IMR-90 (cell line): ENCODE measurements around the gene CERK. TPM values are rescaled to one million over a fixed set of nuclear protein-coding genes. Genes with fewer than 3 reads are reported as not detected.

Experiments used
- ATAC-seq: fragments of 200-7000 bp; cut with Tn5 transposase; 2 replicates; pipeline ENCODE4 v1.9.1; 2020; ENCODE audit warnings: low read depth, mild to moderate bottlenecking, moderate library complexity
- BruUV-seq: library from RNA; stranded (reverse); fragments of 400-500 nt; replicated peaks from 2 replicates; lab custom pipeline; 2021; lab: Mats Ljungman, UMichigan
- CTCF ChIA-PET: fragments of 300-600 bp; formaldehyde crosslinking; extraction: SDS; loops from one replicate; lab custom pipeline; 2021; ENCODE audit warnings: antibody characterized with exemption; lab: Yijun Ruan, JAX
- POLR2A ChIA-PET: fragments of 300-600 bp; sonication (Branson Sonifier 250); formaldehyde crosslinking; loops from one replicate; lab custom pipeline; 2022; ENCODE audit warnings: antibody characterized with exemption; ENCODE audit not compliant: unreplicated experiment; lab: Charles Lee
- DNase-seq: peaks from one replicate; pipeline ENCODE4 v3.0.0; 2013
- H2AFZ ChIP-seq: replicated peaks from 2 replicates; pipeline ENCODE3; 2013; ENCODE audit warnings: low read length, mild to moderate bottlenecking; ENCODE audit not compliant: poor library complexity
- H2AK5ac ChIP-seq: 2 replicates; pipeline ENCODE4 v1.6.1; 2013; ENCODE audit warnings: low read depth, low read length, inconsistent platforms
- H2AK9ac ChIP-seq: replicated peaks from 2 replicates; pipeline ENCODE3; 2013; ENCODE audit warnings: mild to moderate bottlenecking, low read depth, low read length, moderate library complexity; ENCODE audit not compliant: poor library complexity
- H2BK120ac ChIP-seq: 2 replicates; pipeline ENCODE4 v1.6.1; 2013; ENCODE audit warnings: low read depth, low read length, inconsistent platforms
- H2BK15ac ChIP-seq: 3 replicates; pipeline ENCODE4 v1.6.1; 2013; ENCODE audit warnings: low read depth, low read length, inconsistent platforms
- H2BK20ac ChIP-seq: 2 replicates; pipeline ENCODE4 v1.6.1; 2013; ENCODE audit warnings: low read depth, mild to moderate bottlenecking, inconsistent platforms, low read length, moderate library complexity
- H2BK5ac ChIP-seq: 2 replicates; pipeline ENCODE4 v1.6.1; 2013; ENCODE audit warnings: mild to moderate bottlenecking, low read depth, low read length, inconsistent platforms; ENCODE audit not compliant: poor library complexity, severe bottlenecking
- H3K14ac ChIP-seq: replicated peaks from 2 replicates; pipeline ENCODE4 v1.6.1; 2013; ENCODE audit warnings: low read depth, low read length, inconsistent platforms
- H3K18ac ChIP-seq: 2 replicates; pipeline ENCODE4 v1.6.1; 2013; ENCODE audit warnings: low read depth, low read length, control low read depth
- H3K23ac ChIP-seq: 2 replicates; pipeline ENCODE4 v1.6.1; 2013; ENCODE audit warnings: low read depth, low read length, inconsistent platforms
- H3K27ac ChIP-seq: 2 replicates; pipeline ENCODE4 v1.5.1; 2013; ENCODE audit warnings: mild to moderate bottlenecking, control low read depth, low read length; ENCODE audit not compliant: insufficient read depth
- H3K27me3 ChIP-seq: 2 replicates; pipeline ENCODE4 v1.6.1; 2013; ENCODE audit warnings: low read length; ENCODE audit not compliant: control insufficient read depth, insufficient read depth
- H3K36me3 ChIP-seq: 2 replicates; pipeline ENCODE4 v1.6.1; 2013; ENCODE audit warnings: low read length, mixed read lengths; ENCODE audit not compliant: control insufficient read depth, insufficient read depth
- H3K4ac ChIP-seq: 2 replicates; pipeline ENCODE4 v1.6.1; 2013; ENCODE audit warnings: low read depth, low read length, inconsistent platforms
- H3K4me1 ChIP-seq: 2 replicates; pipeline ENCODE4 v1.6.1; 2013; ENCODE audit warnings: low read length, mixed read lengths; ENCODE audit not compliant: control insufficient read depth, insufficient read depth
- H3K4me2 ChIP-seq: 2 replicates; pipeline ENCODE4 v1.6.1; 2013; ENCODE audit warnings: low read depth, mild to moderate bottlenecking, control low read depth, low read length, moderate library complexity
- H3K4me3 ChIP-seq: 2 replicates; pipeline ENCODE4 v1.5.1; 2013; ENCODE audit warnings: low read depth, mild to moderate bottlenecking, control low read depth, low read length, moderate library complexity; ENCODE audit not compliant: insufficient read depth
- H3K56ac ChIP-seq: 2 replicates; pipeline ENCODE4 v1.6.1; 2013; ENCODE audit warnings: low read length, inconsistent platforms; ENCODE audit not compliant: insufficient read depth; ENCODE audit errors: extremely low read depth
- H3K79me1 ChIP-seq, 2 experiments: 2 replicates each; pipeline ENCODE4 v1.6.1; 2013; ENCODE audit warnings: low read length in 2 of 2, inconsistent platforms in 1 of 2, low read depth in 1 of 2
- H3K9ac ChIP-seq: 2 replicates; pipeline ENCODE4 v1.6.1; 2013; ENCODE audit warnings: low read depth, low read length, control low read depth
- H3K9me1 ChIP-seq: 2 replicates; pipeline ENCODE4 v1.6.1; 2013; ENCODE audit warnings: low read length, inconsistent platforms; ENCODE audit not compliant: insufficient read depth
- H3K9me3 ChIP-seq: 2 replicates; pipeline ENCODE4 v1.6.1; 2013; ENCODE audit warnings: low read length; ENCODE audit not compliant: control insufficient read depth, insufficient read depth
- H4K20me1 ChIP-seq: 2 replicates; pipeline ENCODE4 v1.6.1; 2013; ENCODE audit warnings: low read length, inconsistent platforms; ENCODE audit not compliant: insufficient read depth
- H4K5ac ChIP-seq: 2 replicates; pipeline ENCODE4 v1.6.1; 2013; ENCODE audit warnings: mild to moderate bottlenecking, low read depth, low read length, control low read depth
- H4K8ac ChIP-seq, 2 experiments: 2 replicates each; pipeline ENCODE4 v1.6.1; 2013; ENCODE audit warnings: low read depth in 2 of 2, low read length in 2 of 2, control low read depth in 1 of 2, inconsistent platforms in 1 of 2
- H4K91ac ChIP-seq: 2 replicates; pipeline ENCODE4 v1.6.1; 2013; ENCODE audit warnings: low read depth, low read length, inconsistent platforms; ENCODE audit not compliant: insufficient read depth
- NFE2L2 ChIP-seq: fragments of 150-350 bp; IDR thresholded peaks from 2 replicates; pipeline ENCODE4 v1.6.1; 2016; ENCODE audit warnings: low read depth, mild to moderate bottlenecking, low read length
- WGBS, 2 experiments: methylation state at CpG; one replicate each; pipeline versions ENCODE4 v1.1.5 to v1.1.7; 2013; ENCODE audit warnings: missing lambda C conversion rate in 2 of 2; ENCODE audit not compliant: insufficient read length in 1 of 2; ENCODE audit errors: extremely low coverage in 2 of 2; 5-methylcytosine and 5-hydroxymethylcytosine counted together
- dilution Hi-C: fragments of 300-500 bp; cut with HindIII; formaldehyde crosslinking; loops from one replicate; pipeline ENCODE4 v1.14.3; 2018; ENCODE audit warnings: low sequenced_read_pairs; ENCODE audit not compliant: unreplicated experiment
- in situ Hi-C: fragments of 300-500 bp; cut with MboI; formaldehyde crosslinking; loops from 3 replicates; pipeline ENCODE4 v1.14.3; 2019; ENCODE audit warnings: low sequenced_read_pairs, inconsistent platforms, mixed read lengths
- intact Hi-C: fragments of 100-400 bp; cut with micrococcal nuclease; formaldehyde crosslinking; loops from 2 replicates; pipeline ENCODE4 v1.10.0; 2022
- polyA plus RNA-seq, 3 experiments: library from polyadenylated mRNA; depleted of rRNA; stranded (reverse); fragments of >200 nt; gene quantifications; 2 replicates each; pipeline ENCODE4 v1.2.3, GENCODE V29; 2012; ENCODE audit warnings: low replicate concordance in 1 of 3
- total RNA-seq: library from RNA; depleted of rRNA; stranded (reverse); fragments of >200 nt; gene quantifications from 2 replicates; pipeline ENCODE4 v1.2.3, GENCODE V29; 2012
- TF ChIP-seq, protein P1 (sequence below): conservative IDR thresholded peaks from 2 replicates; pipeline ENCODE4 v1.5.1; 2012; ENCODE audit warnings: mild to moderate bottlenecking, low read depth, low read length, improper control_type of control experiment

The CERK gene
- total and polyA plus RNA-seq, 2 of the 4 experiments (the other 2 are of a cell fraction), result 25.3 to 38.7 TPM

DNA sequence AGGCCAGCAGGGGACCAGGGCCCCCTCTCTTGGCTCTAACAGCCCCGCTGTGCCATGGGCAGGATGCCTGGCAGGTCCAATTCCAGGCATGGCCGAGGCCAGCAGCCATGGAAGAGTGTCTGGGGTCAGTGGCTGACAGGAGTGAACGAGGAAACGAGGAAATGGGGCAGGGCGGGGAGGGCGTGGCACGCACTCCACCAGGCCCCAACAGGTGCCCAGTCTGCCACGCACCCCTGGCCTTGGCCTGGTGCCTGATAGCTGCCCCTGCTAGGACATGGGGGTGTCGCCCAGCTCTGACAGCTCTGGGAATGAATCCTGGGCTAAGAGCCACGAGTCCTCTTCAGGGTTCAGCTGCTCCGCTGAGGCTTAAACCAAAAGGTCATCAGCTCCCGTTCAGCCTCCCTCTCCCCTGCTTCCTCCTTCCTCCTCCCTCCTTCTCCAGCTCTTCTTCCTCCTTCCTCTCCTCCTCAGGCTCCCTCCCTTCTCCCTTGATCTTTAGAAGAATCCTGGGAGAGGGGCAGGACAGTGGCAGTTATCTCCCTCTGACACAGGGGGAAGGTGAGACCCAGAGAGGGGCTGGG, 12.9 kb upstream of the CERK start:
- peaks cover 32% of the 10 kb centered on the region for H3K9me1 ChIP-seq
- no peak overlapping the region for H3K9ac ChIP-seq
- H3K23ac ChIP-seq, result no peak overlapping the region
- no peaks in the 10 kb centered on the region for H3K36me3 ChIP-seq
- H3K27ac ChIP-seq, result no peak overlapping the region
- dilution Hi-C loops (no loop called here), in situ Hi-C loops (no loop called here), intact Hi-C loops (no loop called here)
- peaks cover 34% of the 10 kb centered on the region for H3K4me1 ChIP-seq
- no peak overlapping the region for H3K18ac ChIP-seq
- TF ChIP-seq, protein P1, sequence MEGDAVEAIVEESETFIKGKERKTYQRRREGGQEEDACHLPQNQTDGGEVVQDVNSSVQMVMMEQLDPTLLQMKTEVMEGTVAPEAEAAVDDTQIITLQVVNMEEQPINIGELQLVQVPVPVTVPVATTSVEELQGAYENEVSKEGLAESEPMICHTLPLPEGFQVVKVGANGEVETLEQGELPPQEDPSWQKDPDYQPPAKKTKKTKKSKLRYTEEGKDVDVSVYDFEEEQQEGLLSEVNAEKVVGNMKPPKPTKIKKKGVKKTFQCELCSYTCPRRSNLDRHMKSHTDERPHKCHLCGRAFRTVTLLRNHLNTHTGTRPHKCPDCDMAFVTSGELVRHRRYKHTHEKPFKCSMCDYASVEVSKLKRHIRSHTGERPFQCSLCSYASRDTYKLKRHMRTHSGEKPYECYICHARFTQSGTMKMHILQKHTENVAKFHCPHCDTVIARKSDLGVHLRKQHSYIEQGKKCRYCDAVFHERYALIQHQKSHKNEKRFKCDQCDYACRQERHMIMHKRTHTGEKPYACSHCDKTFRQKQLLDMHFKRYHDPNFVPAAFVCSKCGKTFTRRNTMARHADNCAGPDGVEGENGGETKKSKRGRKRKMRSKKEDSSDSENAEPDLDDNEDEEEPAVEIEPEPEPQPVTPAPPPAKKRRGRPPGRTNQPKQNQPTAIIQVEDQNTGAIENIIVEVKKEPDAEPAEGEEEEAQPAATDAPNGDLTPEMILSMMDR, result no peak
- TF ChIP-seq NFE2L2, result no peak
- H3K79me1 ChIP-seq, result peaks cover 0 to 11% of the 10 kb centered on the region in 2 experiments; a peak in 1 of 4 replicates
- H3K27me3 ChIP-seq, result no peaks in the 10 kb centered on the region
- no peak overlapping the region for H2BK5ac ChIP-seq
- H4K5ac ChIP-seq, result no peak overlapping the region
- H2AK5ac ChIP-seq, result peak overlapping the region; percentile 99
- no peak overlapping the region for H3K56ac ChIP-seq
- H2AK9ac ChIP-seq, result peak overlapping the region; percentile 12
- H2BK120ac ChIP-seq, result peak overlapping the region; percentile 75
- DNase-seq, result no peak
- no peak for ATAC-seq
- peak overlapping the region; percentile 58 for H4K91ac ChIP-seq
- peak overlapping the region; percentile 18 for H2AFZ ChIP-seq
- CTCF ChIA-PET, result no interaction called here
- H3K4ac ChIP-seq, result peak overlapping the region; percentile 73
- H2BK20ac ChIP-seq, result peak overlapping the region; percentile 49; the same call in 1 of the 2 replicates
- BruUV-seq, result no TSS peak
- no peak overlapping the region for H3K4me2 ChIP-seq
- H3K9me3 ChIP-seq, result no peaks in the 10 kb centered on the region
- 75% methylated on average over 2 of the region's 12 CpGs; no CpG with 5 or more reads in 1 of the 2 experiments for WGBS, 2 experiments
- no peak overlapping the region for H3K4me3 ChIP-seq
- 0 out of 3 replicates have a peak overlapping the region, but pooled peaks have one; percentile 34 for H2BK15ac ChIP-seq
- peak overlapping the region in 1 of 2 experiments; percentile 44; a peak in 1 of 4 replicates for H4K8ac ChIP-seq
- POLR2A ChIA-PET, result interaction anchor here (1.0 kb wide), 1 partner anchor 11 kb away, joined by 3 read pairs; the partner anchor contains the start of gene TBC1D22A
- 0 out of 2 replicates have a peak overlapping the region, but pooled peaks have one; percentile 45 for H3K14ac ChIP-seq
- H4K20me1 ChIP-seq, result no peaks in the 10 kb centered on the region
